Measurements from ENCODE around the gene ZNF407.

Gene ZNF407

GRCh38 chr18:74930616-74931015 is 332.9 kb downstream of the ZNF407 start:
- no peak for DNase-seq (ENCODE audit: low read depth in 2 of 2)

GRCh38 chr18:74933930-74934329 is 336.3 kb downstream of the ZNF407 start:
- no peak for DNase-seq (ENCODE audit: low read depth in 2 of 2)

GRCh38 chr18:74935434-74935833 is 337.8 kb downstream of the ZNF407 start:
- DNase-seq (ENCODE audit: low read depth in 2 of 2): no peak

GRCh38 chr18:74936343-74936742 is 338.7 kb downstream of the ZNF407 start:
- no peak for DNase-seq (ENCODE audit: low read depth in 2 of 2)

GRCh38 chr18:74937291-74937690 is 339.6 kb downstream of the ZNF407 start:
- no peak for DNase-seq (ENCODE audit: low read depth in 2 of 2)

GRCh38 chr18:74940856-74941255 is 343.2 kb downstream of the ZNF407 start:
- DNase-seq (ENCODE audit: low read depth in 2 of 2): no peak

GRCh38 chr18:74942319-74942910 is 344.7 kb downstream of the ZNF407 start:
- no peak for DNase-seq (ENCODE audit: low read depth in 2 of 2)

- no peak for DNase-seq (ENCODE audit: low read depth in 2 of 2)
These were observed 347.0 kb downstream of the ZNF407 start for GRCh38 chr18:74944676-74945075.

GRCh38 chr18:74945774-74946545 is 348.3 kb downstream of the ZNF407 start:
- DNase-seq (ENCODE audit: low read depth in 2 of 2): no peak

GRCh38 chr18:74946646-74947375 is 349.1 kb downstream of the ZNF407 start:
- no peak for DNase-seq (ENCODE audit: low read depth in 2 of 2)

GRCh38 chr18:74947417-74947816 is 349.7 kb downstream of the ZNF407 start:
- DNase-seq (ENCODE audit: low read depth in 2 of 2): no peak

GRCh38 chr18:74947875-74948274 is 350.2 kb downstream of the ZNF407 start:
- DNase-seq (ENCODE audit: low read depth in 2 of 2): no peak

GRCh38 chr18:74949611-74950010 is 351.9 kb downstream of the ZNF407 start:
- DNase-seq (ENCODE audit: low read depth in 2 of 2): no peak

GRCh38 chr18:74950479-74950878 is 352.8 kb downstream of the ZNF407 start:
- DNase-seq (ENCODE audit: low read depth in 2 of 2): no peak

GRCh38 chr18:74951165-74951760 is 353.6 kb downstream of the ZNF407 start:
- peak; percentile 5 to 9 for DNase-seq (ENCODE audit: low read depth in 2 of 2)

GRCh38 chr18:74957588-74958224 is 360.0 kb downstream of the ZNF407 start:
- DNase-seq (ENCODE audit: low read depth in 2 of 2): no peak

- no peak for DNase-seq (ENCODE audit: low read depth in 2 of 2)
These were observed 361.5 kb downstream of the ZNF407 start for GRCh38 chr18:74959216-74959615.

- no peak for DNase-seq (ENCODE audit: low read depth in 2 of 2)
These were observed 363.9 kb downstream of the ZNF407 start for GRCh38 chr18:74961596-74961995.

GRCh38 chr18:74963820-74964446 is 366.3 kb downstream of the ZNF407 start:
- DNase-seq (ENCODE audit: low read depth in 2 of 2): peak in 1 of 2 experiments; percentile 10

- no peak for DNase-seq (ENCODE audit: low read depth in 2 of 2)
These were observed 368.0 kb downstream of the ZNF407 start for GRCh38 chr18:74965682-74966081.

GRCh38 chr18:74967438-74967837 is 369.8 kb downstream of the ZNF407 start:
- DNase-seq (ENCODE audit: low read depth in 2 of 2): no peak

Measured in fibroblast of skin of left biceps (primary cell).